Measurements from ENCODE around the gene CAMK1.

Gene CAMK1

DNA sequence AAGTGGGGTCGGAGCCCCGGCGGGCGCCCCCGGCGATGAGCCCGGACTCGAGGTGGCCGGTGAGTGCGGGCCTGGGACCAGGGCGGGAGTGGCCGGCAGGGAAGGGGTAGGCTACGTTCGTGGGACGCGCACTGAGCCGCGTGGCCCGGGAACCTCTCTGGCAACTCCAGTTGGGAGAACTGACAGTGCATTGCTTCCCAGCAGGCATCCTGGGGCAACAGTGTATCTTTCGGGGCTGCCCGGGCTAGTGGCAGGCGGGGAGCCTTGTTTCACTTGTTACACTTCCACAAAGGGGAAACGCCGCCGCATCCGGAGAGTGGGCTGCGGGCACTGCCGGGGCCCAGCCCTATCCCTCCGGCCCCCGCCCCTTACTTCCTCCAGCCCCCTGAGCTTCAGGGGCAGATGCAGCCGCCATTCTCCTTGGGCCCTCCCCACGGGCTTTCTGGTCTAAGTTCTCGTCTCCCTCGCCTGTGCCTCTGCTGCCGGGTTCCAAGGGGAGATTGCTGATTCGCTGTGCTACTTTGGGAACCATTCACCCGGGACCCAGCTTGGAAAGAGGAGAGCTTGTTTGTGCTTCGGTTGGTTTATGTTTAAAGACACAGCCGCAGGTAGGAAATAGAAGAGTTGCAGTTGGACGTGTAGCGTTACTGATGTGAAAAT is 37.5 kb downstream of the CAMK1 start:
- no peak for DNase-seq

GRCh38 chr3:9731206-9732079 is 38.3 kb downstream of the CAMK1 start, which contains the start of gene BRPF1:
BRPF1 (plus strand) TSS chr3:9731735; CDS start chr3:9734141, 2,406 bp downstream.
- DNase-seq = peak; percentile 69

DNA sequence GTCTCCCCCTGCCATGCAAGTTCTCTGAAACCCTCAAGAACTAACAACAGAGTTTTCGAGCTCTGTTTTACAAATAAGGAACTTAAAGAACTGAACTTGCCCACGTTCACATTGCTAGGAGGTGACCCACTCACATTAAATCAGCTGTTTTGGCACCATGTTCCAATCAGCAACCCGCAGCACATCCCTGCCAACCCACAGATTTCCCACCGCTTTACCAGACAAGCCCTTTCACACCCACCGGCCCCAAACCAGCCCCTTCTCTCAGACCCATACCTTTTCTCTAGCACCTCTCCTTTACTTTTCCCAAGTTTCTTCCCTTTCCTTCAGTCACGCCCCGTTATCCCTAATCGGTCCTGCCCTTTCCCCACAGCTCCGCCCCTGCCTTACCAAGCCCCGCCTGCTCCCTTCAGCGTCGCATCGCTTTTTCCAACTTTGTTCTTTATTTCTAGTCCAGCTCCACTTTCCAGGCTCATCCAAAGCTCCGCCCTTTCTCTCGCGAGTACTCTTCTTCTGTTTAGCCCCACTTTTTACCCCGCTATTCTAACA is 39.0 kb downstream of the CAMK1 start:
- peak; percentile 6 for DNase-seq

DNA sequence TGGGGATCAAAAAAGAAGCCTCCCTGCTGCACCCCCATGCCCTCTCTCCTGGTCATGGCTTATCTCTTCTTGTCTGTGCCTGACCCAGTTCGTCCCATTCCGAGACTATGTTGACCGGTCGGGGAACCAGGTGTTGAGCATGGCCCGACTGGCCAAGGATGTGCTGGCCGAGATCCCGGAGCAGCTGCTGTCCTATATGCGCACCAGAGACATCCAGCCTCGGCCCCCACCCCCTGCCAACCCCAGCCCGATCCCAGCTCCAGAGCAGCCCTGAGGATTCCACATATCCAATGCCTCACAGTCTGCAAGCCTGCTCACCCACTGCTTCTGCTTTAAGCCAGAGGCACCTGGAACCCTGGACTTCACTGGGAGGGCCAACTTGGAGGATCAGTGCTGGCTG is 40.3 kb downstream of the CAMK1 start:
- no peak for DNase-seq

- no peak for DNase-seq
Observed at GRCh38 chr3:9727743-9728142, 42.0 kb downstream of the CAMK1 start.

DNA sequence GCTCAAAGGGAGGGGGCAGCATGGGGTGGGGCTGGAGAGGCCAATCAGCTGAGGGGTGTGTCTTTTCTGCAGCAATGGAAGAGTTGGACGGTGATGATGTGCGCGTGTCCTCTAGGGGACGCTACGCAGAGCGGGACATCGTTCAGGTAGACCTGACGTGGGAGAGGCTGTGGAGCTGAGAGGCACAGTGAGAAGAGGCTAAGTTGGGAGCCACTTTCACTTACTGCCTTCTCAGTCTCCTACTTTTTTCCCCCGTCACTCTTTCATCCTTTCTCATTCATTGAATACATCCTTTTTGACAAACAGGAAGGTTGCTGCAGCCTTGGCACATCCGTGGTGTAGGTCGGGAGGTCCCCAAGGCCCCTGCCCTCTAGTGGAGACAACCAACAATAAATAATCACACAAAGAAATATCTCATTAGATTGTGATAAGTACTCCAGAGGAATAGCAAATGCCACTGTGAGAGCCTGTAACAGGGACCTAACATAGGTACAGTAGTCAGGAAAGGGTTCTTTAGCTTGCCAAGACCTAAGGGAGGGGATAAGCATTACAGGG is 42.6 kb downstream of the CAMK1 start:
- DNase-seq = no peak

- no peak for DNase-seq
Observed at GRCh38 chr3:9725775-9726515, 43.8 kb downstream of the CAMK1 start.

DNA sequence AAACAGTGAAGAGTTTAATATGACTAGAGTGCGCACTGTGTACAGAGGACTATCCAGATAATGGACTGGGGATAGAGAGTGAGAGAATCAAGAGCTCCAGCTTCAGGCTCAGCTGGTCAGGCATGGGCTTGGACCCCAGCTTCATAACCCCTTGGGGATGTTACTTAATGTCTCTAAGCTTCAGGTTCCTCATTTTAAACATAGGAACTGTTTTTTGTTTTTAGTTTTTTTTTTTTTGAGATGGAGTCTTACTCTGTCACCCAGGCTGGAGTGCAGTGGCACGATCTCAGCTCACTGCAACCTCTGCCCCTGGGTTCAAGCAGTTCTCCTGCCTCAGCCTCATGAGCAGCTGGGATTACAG is 48.1 kb downstream of the CAMK1 start:
- DNase-seq = no peak

DNA sequence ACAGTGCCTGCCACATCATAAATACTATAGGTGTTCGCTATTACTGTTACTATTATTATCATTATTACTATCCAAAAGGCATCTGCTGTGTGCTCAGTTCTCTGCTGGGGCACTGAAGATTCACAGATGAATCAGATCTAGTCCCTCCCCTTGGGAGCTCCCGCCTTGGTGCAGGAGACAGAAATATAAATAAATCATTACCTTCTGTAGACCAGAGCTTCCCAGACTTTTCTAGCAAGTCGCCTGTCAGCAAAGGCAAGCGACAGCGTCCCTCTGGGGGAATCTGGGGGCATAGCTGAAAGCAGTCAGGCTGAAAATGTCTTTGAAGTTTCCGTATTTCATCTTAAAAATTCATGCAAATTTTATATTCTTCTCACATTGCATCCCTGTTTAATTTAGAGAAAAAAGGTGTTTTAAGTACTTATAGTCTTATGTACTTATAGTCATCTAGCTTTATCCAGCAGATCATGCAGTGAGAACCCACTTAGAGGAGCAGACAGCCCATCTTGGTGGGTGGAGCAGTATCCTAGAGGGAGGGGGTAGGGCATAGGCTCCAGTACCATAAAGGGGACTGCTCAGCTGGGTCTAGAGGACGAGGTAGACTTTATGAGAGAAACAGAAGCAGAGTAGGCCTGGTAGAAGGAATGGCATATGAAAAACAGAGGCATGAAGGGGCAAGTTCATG is 48.6 kb downstream of the CAMK1 start:
- DNase-seq = no peak

- DNase-seq = no peak
Observed at GRCh38 chr3:9718118-9718517, 51.6 kb downstream of the CAMK1 start.

DNA sequence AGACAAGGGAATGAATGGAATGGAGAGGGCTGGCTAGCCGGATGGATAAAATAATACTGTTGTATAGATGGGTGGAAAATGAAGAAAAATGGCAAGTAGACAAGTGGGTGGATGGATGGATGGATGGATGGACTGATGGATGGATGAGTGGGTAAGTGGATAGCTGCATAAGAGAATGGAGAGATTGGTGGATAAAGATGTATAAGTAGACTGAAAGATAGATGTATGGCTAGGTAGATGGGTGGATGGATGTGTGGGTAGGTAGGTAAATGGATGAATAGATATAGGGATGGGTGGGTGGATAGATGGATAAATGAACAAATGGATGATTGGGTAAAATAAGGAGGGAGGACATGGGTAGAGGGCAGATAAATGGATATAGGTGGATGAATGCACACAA is 52.2 kb downstream of the CAMK1 start:
- no peak for DNase-seq

- no peak for DNase-seq
Observed at GRCh38 chr3:9716801-9717555, 52.8 kb downstream of the CAMK1 start.

- DNase-seq = no peak
Observed at GRCh38 chr3:9715764-9716437, 53.8 kb downstream of the CAMK1 start.

- DNase-seq = no peak
Observed at GRCh38 chr3:9715136-9715535, 54.6 kb downstream of the CAMK1 start.

DNA sequence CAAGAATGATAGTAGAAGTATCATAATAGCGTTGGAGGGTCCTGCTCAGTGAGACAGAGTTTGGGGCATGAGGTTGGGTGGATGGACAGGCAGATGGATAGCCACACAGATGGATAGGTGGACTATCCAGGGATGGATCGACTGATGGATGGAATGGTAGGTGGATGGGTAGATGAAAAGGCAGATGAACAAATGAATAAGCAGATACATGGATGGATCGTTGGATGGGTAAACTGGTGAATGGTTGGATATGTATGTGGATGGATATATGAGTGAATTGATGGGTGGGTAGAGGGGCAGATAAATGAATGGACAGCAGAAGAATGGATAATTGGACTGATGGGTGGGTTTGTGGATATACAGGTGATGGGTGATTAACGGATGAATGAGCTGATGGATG is 56.6 kb downstream of the CAMK1 start:
- no peak for DNase-seq

DNA sequence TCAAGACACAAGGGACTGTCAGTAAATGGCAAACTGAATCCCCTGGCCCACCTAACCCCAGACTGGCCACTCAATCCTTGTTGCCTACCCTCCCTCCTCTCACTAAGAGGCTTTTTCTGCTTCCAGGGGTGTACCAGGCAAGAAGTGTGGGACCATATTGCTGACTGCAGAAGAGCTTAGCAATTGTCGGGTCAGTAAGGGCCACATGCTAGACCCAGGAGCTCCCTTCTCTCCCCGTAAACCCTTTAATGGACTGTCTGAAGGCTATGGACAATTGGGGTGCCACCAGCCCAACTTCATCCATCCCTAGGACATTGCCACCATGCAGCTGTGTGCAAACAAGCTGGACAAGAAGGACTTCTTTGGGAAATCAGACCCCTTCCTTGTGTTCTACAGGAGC is 57.3 kb downstream of the CAMK1 start:
- DNase-seq = no peak

DNA sequence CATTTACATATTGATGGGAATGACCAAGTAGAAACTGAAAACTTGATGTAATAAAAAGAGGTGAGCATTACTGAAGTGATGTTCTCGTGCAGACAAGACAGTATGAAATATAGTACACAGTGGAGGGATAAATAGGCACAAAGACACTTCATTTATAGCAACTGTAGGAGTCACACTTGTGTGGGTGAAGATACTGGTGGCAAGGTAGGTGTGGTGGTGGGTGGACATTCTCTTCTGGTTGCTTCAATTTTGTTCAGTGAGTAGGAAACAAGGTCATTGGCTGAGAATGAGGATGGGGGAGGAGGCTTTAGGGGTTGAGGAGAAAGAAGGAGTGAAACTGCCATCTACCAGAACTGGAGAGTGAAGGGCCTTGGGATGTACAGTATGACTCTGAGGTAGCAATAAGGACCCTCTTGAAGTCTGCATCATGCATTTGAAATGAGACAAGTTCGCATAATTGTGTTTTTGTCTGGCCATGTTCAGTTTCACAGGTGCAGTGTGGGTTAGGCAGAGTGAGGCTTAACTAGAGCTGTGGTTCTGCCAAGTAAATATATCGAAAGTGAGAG is 59.5 kb downstream of the CAMK1 start:
- no peak for DNase-seq

Measured in NCI-H187 treated with DMSO at 0.1 percent for 48 hours (cell line).